ENCODE measurements around the gene FXYD6.
"Not testable (repeated sequence)": the region's sequence is repeated elsewhere in the genome, so short reads cannot be mapped to it uniquely, and the experiment has no call there.

Gene FXYD6, protein sequence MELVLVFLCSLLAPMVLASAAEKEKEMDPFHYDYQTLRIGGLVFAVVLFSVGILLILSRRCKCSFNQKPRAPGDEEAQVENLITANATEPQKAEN

DNA sequence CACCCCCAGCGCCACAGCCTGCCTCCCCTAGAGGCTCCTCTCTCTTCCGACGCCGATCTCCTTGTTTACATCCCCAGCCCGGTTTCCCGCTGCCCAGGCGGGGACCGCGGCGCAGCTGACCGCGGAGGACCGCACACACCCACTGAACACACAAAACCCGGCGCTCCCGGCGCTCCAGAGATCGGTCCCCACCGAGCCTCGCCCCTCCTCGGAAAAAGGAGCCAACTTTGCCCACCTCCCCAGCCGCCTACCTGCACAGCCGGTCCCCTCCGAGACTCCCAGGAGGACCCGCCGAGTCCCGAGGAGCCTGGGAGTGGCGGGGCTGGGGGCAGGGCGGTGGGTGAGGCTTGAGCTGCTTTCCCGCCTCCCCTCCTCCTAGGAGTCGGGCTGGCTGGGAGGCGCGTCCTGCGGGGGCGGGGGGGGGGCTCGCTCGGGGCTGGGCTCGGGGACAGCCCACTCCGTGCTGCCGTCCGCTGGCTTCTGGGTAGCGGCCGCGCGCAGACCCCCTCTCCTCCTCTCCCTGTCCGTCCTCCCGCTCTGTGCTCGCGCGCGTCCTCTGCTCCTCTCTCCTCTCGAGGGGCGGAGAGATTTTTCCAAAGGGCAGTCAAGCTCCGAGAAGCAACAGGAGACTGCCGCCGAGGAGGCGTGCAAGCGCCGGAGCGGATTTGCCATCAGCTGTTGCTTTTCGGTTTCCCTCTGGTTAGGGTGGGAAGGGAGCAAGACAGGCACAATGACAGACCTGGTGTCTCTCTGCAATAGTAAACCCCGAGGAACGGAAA is at the start of gene FXYD6:
Gene FXYD6, minus strand, starts transcription at position 318 of the 779 bp plus-strand sequence. CDS start 33,882 bp downstream, outside the sequence.
- TF ChIP-seq, protein P1, sequence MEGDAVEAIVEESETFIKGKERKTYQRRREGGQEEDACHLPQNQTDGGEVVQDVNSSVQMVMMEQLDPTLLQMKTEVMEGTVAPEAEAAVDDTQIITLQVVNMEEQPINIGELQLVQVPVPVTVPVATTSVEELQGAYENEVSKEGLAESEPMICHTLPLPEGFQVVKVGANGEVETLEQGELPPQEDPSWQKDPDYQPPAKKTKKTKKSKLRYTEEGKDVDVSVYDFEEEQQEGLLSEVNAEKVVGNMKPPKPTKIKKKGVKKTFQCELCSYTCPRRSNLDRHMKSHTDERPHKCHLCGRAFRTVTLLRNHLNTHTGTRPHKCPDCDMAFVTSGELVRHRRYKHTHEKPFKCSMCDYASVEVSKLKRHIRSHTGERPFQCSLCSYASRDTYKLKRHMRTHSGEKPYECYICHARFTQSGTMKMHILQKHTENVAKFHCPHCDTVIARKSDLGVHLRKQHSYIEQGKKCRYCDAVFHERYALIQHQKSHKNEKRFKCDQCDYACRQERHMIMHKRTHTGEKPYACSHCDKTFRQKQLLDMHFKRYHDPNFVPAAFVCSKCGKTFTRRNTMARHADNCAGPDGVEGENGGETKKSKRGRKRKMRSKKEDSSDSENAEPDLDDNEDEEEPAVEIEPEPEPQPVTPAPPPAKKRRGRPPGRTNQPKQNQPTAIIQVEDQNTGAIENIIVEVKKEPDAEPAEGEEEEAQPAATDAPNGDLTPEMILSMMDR (IDR thresholded peaks at IDR 0.05; ENCODE audit: low read depth, low read length) = no peak
- H3K4me3 ChIP-seq (ENCODE audit: low read depth, low read length) = no peak within 1 kb of the TSS

DNA sequence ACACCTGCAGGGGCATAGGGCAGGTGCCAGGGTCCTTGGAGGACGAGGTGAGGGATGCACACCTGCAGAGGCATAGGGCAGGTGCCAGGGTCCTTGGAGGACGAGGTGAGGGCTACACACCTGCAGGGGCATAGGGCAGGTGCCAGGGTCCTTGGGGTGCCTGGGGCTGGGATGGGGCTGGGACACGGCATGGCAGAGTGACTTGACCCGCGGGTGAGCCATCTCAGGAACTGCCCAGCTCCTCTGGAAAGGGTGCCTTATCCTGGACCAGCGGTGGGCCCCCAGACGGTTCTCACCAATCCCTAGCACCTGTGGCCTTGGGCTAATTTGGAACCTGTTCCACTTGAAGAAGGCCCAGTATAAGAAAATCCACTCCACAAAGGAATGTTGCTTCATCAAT is 49.7 kb upstream of the FXYD6 start:
- H3K4me3 ChIP-seq (ENCODE audit: low read depth, low read length) = not testable (repeated sequence)

DNA sequence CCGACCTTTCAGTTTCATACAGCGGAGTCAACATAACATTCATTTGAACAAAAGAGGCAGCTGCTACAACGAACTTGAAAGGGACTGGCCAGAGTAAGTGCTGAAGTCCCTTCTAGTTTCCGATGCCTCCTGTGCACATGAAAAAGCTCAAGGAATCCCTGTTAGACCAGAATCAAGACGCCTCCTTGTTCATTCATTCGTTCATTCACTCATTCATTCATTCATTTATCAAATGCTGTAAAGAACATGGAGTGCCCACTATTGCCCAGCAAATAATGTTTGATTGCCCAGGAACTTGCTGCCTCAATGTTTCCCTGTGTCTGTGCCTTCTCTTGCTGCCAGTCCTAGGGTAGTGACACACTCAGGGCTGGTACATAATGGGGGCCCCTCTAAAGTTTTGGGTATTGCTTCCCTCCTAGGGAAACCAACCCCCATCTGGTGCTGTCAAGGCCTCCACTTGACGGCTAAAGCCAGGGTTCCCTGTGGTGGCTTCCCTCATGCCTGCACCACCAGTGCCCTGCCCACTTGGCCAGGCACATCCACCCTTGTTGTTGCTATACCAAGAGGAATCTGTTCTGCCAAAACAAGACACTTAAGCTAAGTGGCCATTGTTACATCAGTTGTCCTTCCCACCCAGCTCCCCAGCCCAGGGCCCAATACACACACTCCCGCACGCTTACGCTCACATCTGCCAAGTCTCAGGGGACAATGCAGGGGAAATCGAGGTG is 48.9 kb upstream of the FXYD6 start:
- TF ChIP-seq, protein P1 (IDR thresholded peaks at IDR 0.05; ENCODE audit: low read depth, low read length) = no peak
- no peak overlapping the region for H3K4me3 ChIP-seq (ENCODE audit: low read depth, low read length)

DNA sequence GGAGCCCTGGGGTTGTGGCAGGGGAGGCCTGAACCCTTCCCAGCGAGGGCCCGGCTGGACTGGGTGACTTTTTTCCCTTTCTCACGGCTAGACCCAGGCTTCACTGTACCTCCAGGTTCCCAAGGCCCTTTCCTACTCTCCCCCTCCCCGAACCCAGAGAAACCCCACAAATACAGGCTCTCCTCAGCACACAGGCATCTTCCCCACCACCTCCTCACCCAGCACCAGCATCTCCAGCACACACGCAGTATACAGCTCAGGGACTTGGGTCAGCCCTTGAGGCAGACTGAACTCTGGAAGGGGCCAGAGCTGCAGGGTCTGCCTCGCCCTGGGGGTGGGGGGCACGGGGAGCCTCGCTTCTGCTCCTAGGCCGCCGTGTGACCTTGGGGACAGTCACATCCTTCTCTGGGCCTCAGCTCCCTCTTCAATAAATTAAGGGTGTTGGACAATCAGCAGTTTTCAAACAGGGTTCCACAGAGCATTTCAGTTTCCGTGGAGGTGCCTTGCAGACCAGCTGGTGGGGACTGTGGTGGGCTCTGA is 48.2 kb upstream of the FXYD6 start:
- H3K4me3 ChIP-seq (ENCODE audit: low read depth, low read length) = no peak overlapping the region
- TF ChIP-seq, protein P1 (IDR thresholded peaks at IDR 0.05; ENCODE audit: low read depth, low read length) = no peak

DNA sequence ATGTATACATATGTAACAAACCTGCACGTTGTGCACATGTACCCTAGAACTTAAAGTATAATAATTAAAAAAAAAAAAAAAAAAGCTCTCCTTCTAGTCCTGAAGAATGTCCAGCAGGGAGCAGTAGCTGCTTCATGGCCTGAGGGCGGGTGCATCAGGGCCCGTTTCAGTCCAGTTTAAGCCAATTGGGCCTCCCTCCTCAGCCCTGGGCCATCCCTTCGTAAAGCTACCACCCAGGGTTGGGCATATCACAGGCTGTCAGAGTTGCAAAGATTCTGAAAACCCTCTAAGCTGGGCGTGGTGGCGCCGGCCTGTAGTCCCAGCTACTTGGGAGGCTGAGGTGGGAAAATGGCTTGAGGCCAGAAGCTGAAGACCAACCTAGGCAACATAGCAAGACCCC is 47.3 kb upstream of the FXYD6 start:
- TF ChIP-seq, protein P1 (IDR thresholded peaks at IDR 0.05; ENCODE audit: low read depth, low read length) = no peak
- H3K4me3 ChIP-seq (ENCODE audit: low read depth, low read length) = no peak overlapping the region

DNA sequence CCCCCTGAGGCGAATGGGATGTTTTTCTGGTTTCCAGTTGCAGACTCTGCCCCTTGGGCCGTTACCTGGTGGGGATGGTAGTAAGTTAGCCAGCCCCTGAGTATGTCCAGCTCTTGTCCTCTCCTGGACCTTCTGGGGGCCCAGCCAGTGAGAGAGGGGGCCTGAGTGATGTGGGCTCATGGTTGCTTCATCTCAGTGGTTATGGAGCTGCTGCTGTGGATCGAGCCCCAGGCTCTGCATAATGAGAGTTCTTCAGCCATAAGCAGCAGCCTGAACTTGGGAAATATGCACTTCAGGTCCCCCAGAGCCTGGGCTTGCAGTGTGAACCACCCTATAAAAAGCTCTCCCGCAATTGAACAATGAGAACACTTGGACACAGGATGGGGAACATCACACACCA is 46.8 kb upstream of the FXYD6 start:
- TF ChIP-seq, protein P1 (IDR thresholded peaks at IDR 0.05; ENCODE audit: low read depth, low read length) = no peak
- H3K4me3 ChIP-seq (ENCODE audit: low read depth, low read length) = no peak overlapping the region

DNA sequence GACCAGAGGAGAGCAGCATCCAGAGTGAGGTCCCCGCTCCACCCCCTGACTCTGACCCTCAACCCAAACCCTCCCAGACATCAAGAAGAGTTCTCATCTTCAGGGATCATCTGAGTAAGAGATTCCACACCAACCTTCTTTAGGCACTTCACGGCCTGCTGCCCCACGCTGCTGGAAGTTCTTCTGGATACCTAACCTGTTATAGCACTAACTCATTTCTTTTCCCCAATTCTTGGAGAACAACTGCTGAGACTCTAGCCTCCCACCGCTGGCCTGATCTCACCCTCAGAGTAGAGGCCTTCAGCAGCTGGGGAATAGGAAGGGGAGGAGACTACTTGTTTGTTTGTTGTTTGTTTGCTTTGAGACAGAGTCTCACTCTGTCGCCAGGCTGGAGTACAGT is 45.4 kb upstream of the FXYD6 start:
- TF ChIP-seq, protein P1 (IDR thresholded peaks at IDR 0.05; ENCODE audit: low read depth, low read length) = no peak
- no peak overlapping the region for H3K4me3 ChIP-seq (ENCODE audit: low read depth, low read length)
